Effector memory CD4-positive, alpha-beta T cell (primary cell): ENCODE results near the gene PLCB2.
A peak's percentile ranks its signal among the peaks of the same experiment; 100 is the strongest.

ENCODE experiments used
- DNase-seq, 3 donors: peaks; one replicate each; pipeline ENCODE4 v3.0.0-alpha.2; 2020
- H3K27ac ChIP-seq: 2 replicates; pipeline ENCODE4 v1.7.0; 2013; ENCODE audit warnings: mild to moderate bottlenecking, low read length, moderate library complexity; ENCODE audit not compliant: insufficient read depth, poor library complexity, severe bottlenecking
- H3K27me3 ChIP-seq: replicated peaks from 2 replicates; pipeline ENCODE4 v1.7.0; 2013; ENCODE audit warnings: mild to moderate bottlenecking, low read length; ENCODE audit not compliant: insufficient read depth, control insufficient read depth, poor library complexity, severe bottlenecking
- H3K36me3 ChIP-seq: 2 replicates; pipeline ENCODE4 v1.7.0; 2013; ENCODE audit warnings: mild to moderate bottlenecking, low read length, moderate library complexity; ENCODE audit not compliant: control insufficient read depth, insufficient read depth
- H3K4me1 ChIP-seq: 2 replicates; pipeline ENCODE4 v1.7.0; 2013; ENCODE audit warnings: low read length, mild to moderate bottlenecking; ENCODE audit not compliant: control insufficient read depth, insufficient read depth, poor library complexity, severe bottlenecking
- H3K4me3 ChIP-seq: 2 replicates; pipeline ENCODE4 v1.7.0; 2013; ENCODE audit warnings: low read length, low read depth, mild to moderate bottlenecking; ENCODE audit not compliant: insufficient read depth, poor library complexity, severe bottlenecking
- H3K9me3 ChIP-seq: 2 replicates; pipeline ENCODE4 v1.7.0; 2013; ENCODE audit warnings: mild to moderate bottlenecking, low read length, moderate library complexity; ENCODE audit not compliant: control insufficient read depth

The PLCB2 gene

DNA sequence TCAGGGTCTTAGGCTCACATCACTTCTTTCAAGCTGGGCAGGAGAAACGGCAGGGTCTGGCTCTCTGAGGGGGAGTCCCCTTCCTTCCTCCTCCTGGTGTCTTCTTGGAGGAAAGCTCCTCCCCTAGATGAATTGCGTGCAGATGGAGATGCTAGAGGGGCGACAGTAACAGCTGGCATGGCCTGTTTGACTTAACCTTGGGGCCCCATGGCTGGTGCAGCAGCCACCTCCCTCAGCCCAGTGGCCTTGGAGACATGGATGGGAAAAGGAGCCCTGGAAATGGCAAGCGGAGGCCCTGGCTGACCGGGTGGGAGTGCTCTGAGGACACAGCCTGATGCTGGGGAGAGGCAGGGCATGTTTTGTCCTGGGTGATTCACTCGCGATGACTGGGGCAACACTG, 48.7 kb downstream of the PLCB2 start:
- DNase-seq: no peak
- Histone ChIP-seq H3K27me3 (peaks cover 3% of the 10 kb centered on the region), H3K4me3 (no peak overlapping the region), H3K27ac (no peak overlapping the region), H3K4me1 (no peaks in the 10 kb centered on the region), H3K9me3 (no peaks in the 10 kb centered on the region), H3K36me3 (no peaks in the 10 kb centered on the region)

DNA sequence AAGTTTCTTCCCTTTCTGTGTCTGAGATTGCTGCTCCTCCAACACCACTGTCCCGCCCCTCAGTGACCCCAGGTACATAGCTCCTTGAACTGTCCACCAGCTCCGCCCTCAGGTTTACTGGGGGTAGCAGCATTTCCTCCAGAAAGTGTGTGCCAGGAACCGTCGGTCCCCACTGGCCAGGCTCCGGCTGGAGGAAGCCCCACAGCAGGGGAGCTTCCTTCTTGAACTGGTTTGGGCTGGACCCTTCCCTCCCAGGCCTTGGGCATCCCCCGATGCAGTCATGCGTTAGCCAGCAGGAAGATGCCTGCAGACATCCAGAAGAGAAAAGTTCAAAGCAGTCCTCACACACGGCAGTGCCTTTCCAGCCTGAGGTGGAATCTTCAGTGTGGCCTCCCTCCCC, 49.2 kb downstream of the PLCB2 start:
- Histone ChIP-seq H3K4me3 (no peak overlapping the region), H3K36me3 (no peaks in the 10 kb centered on the region), H3K27me3 (peaks cover 3% of the 10 kb centered on the region), H3K4me1 (no peaks in the 10 kb centered on the region), H3K27ac (no peak overlapping the region), H3K9me3 (no peaks in the 10 kb centered on the region)
- no peak for DNase-seq

DNA sequence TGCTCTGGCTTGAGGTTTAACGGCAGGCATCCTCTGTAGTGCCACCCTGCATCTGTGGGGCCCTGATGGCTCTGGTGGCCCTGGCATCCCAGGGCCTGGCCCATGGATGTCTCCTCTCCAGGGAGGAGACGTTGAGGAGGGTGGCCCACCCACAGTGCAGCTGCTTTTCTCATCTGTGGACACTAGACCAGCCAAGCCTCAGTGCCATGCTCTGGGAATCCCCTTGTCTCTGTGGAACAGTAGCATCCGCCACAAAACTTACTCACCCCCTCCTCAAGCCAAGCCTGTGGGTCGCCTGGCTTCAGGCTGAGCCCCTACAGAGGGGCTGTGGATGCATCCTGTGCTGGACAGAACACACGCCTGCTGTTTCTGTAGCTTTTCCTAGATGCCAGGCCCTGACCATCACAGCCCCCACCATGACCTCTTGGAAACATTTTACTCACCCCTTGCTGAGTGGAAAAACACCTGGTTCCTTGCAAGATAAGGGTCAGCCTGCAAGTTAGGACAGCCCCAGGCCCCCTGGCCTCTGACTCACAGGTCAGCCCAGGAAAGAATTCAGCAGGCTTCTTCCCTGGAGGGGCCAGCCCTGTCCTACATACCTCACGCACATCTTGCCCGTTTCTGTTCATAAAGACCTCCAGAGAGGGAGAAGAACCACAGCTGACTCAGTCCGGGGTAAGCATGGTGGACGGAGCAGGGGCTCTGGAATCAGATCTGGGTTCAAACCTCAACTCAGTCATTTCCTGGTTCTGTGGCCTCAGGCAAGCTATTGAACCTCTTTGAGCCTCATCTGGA, 49.9 kb downstream of the PLCB2 start:
- H3K9me3 ChIP-seq: no peaks in the 10 kb centered on the region
- DNase-seq: no peak
- no peak overlapping the region for H3K27ac ChIP-seq
- no peaks in the 10 kb centered on the region for H3K36me3 ChIP-seq
- H3K4me1 ChIP-seq: no peaks in the 10 kb centered on the region
- peaks cover 8% of the 10 kb centered on the region for H3K27me3 ChIP-seq
- no peak overlapping the region for H3K4me3 ChIP-seq

DNA sequence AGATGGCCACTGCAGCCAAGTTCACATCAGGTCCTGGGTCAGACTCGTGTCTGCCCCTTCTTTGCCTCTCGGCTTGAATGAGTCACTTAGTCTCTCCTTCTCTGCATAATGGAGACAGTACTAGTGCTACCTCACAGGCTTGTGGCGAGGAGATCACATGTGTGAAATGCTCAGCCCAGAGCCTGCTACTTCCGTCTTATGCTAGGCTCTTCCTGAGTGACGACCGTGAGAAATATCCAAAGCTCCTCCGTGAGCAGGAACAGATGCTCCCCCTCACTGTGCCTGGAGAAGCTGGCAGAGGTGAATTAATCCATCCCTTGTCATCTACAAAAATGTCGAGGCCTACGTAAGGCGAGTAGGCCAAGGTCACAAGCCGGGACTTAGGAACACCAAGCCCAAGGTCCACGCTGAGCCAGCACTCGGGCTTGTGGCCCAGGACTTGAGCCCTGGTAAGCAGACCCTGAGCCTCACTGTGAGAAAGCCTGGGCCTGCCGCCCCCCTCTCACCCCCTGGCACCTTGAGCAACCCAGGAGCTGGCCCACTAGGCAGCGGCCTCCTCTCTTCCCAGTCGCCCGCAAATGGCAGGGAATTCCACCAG, 51.0 kb downstream of the PLCB2 start:
- Histone ChIP-seq H3K27me3 (peaks cover 16% of the 10 kb centered on the region), H3K4me1 (peaks cover 7% of the 10 kb centered on the region), H3K36me3 (no peaks in the 10 kb centered on the region), H3K27ac (no peak overlapping the region), H3K4me3 (no peak overlapping the region), H3K9me3 (no peaks in the 10 kb centered on the region)
- no peak for DNase-seq

DNA sequence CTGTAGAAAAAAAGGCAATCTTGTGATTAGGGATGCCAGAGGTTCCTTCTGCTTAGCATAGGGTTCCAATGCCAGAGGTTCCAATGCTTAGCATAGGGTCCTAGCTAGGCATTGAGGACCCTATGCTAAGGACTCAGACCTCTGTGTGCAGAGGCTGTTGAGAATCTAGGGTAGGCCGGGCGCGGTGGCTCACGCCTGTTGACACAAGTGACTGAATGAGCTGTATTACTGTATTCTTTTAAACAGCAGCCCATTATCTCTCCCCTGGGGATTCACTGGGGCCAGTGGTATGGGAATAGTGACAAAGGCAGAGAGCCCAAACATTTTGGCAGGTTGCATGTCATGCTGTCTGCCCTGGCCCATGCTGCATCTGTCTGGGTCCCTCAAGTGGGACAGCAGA, 52.7 kb downstream of the PLCB2 start:
- DNase-seq: no peak
- Histone ChIP-seq H3K9me3 (no peaks in the 10 kb centered on the region), H3K36me3 (no peaks in the 10 kb centered on the region), H3K27me3 (peaks cover 16% of the 10 kb centered on the region), H3K4me3 (no peak overlapping the region), H3K27ac (no peak overlapping the region), H3K4me1 (peaks cover 7% of the 10 kb centered on the region)

DNA sequence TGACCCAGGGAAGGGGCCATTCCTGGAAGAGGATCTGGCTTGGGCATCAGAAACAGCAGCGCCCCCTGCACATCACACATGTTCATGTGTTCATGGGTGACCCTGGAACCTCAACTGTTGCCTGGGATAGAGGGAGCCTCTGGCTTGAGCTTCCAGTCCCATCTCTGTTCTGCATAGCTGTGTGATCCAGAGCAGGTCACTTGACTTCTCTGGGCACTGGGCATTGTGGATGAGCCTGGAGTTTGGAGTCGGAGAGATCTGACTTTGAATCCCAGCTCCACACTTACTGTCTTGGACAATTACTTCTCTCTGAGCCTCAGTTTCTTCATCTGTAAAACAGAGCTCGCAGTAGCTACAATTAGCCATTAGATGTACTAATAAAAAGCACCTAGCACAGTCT, 53.3 kb downstream of the PLCB2 start:
- peaks cover 7% of the 10 kb centered on the region for H3K4me1 ChIP-seq
- no peak for DNase-seq
- H3K27me3 ChIP-seq: peaks cover 16% of the 10 kb centered on the region
- H3K4me3 ChIP-seq: no peak overlapping the region
- no peaks in the 10 kb centered on the region for H3K9me3 ChIP-seq
- H3K36me3 ChIP-seq: no peaks in the 10 kb centered on the region
- H3K27ac ChIP-seq: no peak overlapping the region

DNA sequence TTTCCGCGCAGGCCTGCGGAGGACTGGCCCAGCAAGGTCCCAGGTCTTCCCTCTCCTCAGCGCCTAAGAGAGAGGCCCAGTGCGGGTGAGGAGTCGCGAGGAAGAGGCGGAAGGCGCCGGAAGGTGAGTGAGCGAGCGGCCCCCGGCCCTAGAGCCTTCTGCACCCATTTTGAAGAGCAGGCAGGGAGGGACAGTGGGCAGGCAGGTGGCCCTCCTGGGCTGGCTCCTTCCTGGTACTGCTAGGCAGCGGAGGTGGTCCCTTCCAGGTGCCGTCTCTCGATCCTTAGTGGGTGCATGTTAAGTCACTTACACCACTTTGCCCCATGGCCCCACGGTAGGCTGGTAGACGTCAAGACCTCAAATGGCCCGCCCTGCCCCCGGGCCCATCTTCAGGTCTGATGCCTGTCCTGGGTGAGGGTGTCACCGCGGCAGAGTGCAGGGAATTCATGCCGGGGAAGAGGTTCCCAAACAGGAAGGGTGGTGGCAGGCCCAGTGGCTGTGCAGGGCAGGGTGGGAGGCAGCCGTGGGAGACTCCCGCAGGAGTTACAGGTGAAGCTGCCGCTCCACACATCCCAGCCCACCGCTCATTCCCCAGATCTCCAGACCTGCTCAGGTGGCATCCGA, 54.5 kb downstream of the PLCB2 start:
- peaks cover 16% of the 10 kb centered on the region for H3K27me3 ChIP-seq
- no peaks in the 10 kb centered on the region for H3K9me3 ChIP-seq
- H3K27ac ChIP-seq: no peak overlapping the region

DNA sequence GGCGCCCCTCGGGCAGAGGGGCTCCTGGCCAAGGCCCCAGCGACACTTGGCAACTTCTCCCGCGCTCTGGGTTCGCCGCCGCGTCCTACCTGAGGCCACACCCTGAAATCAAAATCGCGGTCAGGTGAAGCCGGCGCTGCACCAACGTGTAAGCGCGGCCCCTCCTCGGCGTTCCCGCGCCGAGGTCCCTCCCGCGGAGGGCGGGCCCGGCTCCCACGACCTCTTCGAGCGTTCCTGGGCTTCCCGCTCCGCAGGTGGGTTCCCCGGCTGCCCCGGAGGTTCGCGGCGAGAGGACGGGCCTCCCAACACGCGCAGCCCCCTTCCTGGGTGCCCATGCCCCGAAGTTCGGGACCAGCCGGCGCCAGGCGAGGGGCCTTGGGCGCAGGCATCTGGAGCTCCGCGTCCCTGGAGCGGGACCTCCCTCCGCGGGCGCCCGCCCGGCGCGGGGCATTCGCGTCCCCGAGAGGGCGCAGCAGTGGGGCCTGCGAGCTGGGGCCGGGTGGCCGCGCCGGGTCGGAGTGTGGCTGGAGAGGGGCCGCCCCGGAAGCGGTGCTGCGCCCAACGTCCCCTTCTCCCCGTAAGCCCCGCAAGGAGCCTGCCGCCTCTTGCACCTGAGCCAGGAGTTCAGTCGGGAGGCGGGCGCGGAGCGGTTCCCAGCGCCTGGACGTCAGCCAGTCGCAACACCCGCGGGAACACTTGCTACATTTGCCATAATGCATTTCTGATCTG, 55.1 kb downstream of the PLCB2 start:
- H3K27ac ChIP-seq: no peak overlapping the region
- H3K27me3 ChIP-seq: peaks cover 16% of the 10 kb centered on the region
- no peak for DNase-seq
- H3K9me3 ChIP-seq: no peaks in the 10 kb centered on the region
- peaks cover 7% of the 10 kb centered on the region for H3K4me1 ChIP-seq
- H3K4me3 ChIP-seq: peak overlapping the region; percentile 54
- H3K36me3 ChIP-seq: no peaks in the 10 kb centered on the region

More for the DNA sequence above, 54.5 kb downstream of the PLCB2 start:
- H3K36me3 ChIP-seq: no peaks in the 10 kb centered on the region
- peak overlapping the region; percentile 54 for H3K4me3 ChIP-seq
- DNase-seq: no peak
- peaks cover 7% of the 10 kb centered on the region for H3K4me1 ChIP-seq

DNA sequence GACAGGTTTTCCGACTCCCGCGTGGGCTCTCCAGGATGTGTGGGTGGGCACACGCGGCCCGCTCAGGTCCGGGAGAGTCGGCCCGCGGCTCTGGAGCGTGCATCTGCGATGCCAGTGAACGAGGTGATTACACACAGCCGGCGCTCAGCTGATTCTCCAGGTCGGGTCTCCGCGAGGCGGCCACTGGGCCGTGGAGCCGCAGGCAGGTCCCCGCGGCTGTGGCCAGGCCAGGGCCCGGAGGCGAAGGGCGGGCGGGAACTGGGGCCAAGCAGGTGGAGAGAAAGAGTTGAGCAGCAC, 55.6 kb downstream of the PLCB2 start:
- H3K36me3 ChIP-seq: no peaks in the 10 kb centered on the region
- peaks cover 7% of the 10 kb centered on the region for H3K4me1 ChIP-seq
- H3K4me3 ChIP-seq: peak overlapping the region; percentile 54
- no peaks in the 10 kb centered on the region for H3K9me3 ChIP-seq
- no peak for DNase-seq
- H3K27ac ChIP-seq: no peak overlapping the region
- H3K27me3 ChIP-seq: peaks cover 16% of the 10 kb centered on the region
